GM18868 (cell line): ENCODE results near the gene SLC51B.
"Not testable (repeated sequence)": the region's sequence is repeated elsewhere in the genome, so short reads cannot be mapped to it uniquely, and the experiment has no call there.

ENCODE experiments used
- ATAC-seq: cut with Tn5 transposase; IDR thresholded peaks from one replicate; pipeline ENCODE4 v1.9.1; 2021; ENCODE audit warnings: mild to moderate bottlenecking, moderate library complexity; ENCODE audit not compliant: unreplicated experiment

SLC51B gene

GRCh38 chr15:65066001-65066634 lies 20.9 kb downstream of the SLC51B start:
- no peak for ATAC-seq

- no peak for ATAC-seq
Observed at GRCh38 chr15:65066635-65067316, 21.6 kb downstream of the SLC51B start.

- no peak for ATAC-seq
Observed at GRCh38 chr15:65067317-65067644, 22.1 kb downstream of the SLC51B start.

- no peak for ATAC-seq
Observed at GRCh38 chr15:65067645-65068402, 22.6 kb downstream of the SLC51B start, which contains the start of gene RASL12. TSS of gene RASL12 (minus strand) at chr15:65067991. CDS start at chr15:65067835, 156 bp downstream.

GRCh38 chr15:65068403-65068788 lies 23.2 kb downstream of the SLC51B start:
- ATAC-seq, result no peak

GRCh38 chr15:65069179-65069578 lies 24.0 kb downstream of the SLC51B start:
- no peak for ATAC-seq

GRCh38 chr15:65069779-65070546 lies 24.8 kb downstream of the SLC51B start:
- no peak for ATAC-seq

GRCh38 chr15:65071381-65071811 lies 26.2 kb downstream of the SLC51B start:
- ATAC-seq, result no peak

- ATAC-seq, result no peak
Observed at GRCh38 chr15:65072027-65072426, 26.8 kb downstream of the SLC51B start.

GRCh38 chr15:65072617-65073016 lies 27.4 kb downstream of the SLC51B start:
- ATAC-seq, result no peak

- not testable (repeated sequence) for ATAC-seq
Observed at GRCh38 chr15:65074946-65075345, 29.8 kb downstream of the SLC51B start.

- not testable (repeated sequence) for ATAC-seq
Observed at GRCh38 chr15:65075607-65076395, 30.6 kb downstream of the SLC51B start.

GRCh38 chr15:65076486-65077290 lies 31.5 kb downstream of the SLC51B start, which contains the start of gene KBTBD13:
TSS of gene KBTBD13 (plus strand) at chr15:65076746. CDS start at chr15:65076816, 70 bp downstream.
- no peak for ATAC-seq

GRCh38 chr15:65077291-65077980 lies 32.2 kb downstream of the SLC51B start:
- no peak for ATAC-seq

GRCh38 chr15:65077981-65078352 lies 32.8 kb downstream of the SLC51B start:
- ATAC-seq, result no peak

GRCh38 chr15:65079580-65079979 lies 34.4 kb downstream of the SLC51B start:
- ATAC-seq, result no peak

GRCh38 chr15:65081270-65081669 lies 36.1 kb downstream of the SLC51B start:
- no peak for ATAC-seq

- no peak for ATAC-seq
Observed at GRCh38 chr15:65081758-65082157, 36.6 kb downstream of the SLC51B start.
